ENCODE data around the gene OR5AK2.

The OR5AK2 gene

DNA sequence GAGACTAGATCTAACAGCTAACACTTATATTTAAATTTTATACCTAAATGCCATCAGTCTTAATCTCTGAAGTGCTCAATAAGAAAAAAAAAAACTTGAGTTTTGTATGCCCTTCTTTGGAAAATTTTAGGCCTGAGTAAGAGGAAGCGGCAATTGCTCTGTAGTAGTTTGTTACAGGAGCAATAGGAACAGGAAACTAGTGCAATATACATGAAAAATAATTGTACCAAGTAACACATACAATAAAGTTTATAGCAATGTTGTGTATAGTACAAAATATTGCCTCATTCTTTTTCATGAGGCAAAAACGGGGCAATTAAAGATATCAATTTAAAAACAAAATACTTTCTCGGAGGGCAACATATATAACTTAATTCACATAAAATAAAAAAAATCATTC lies 19.7 kb downstream of the OR5AK2 start:
- no peak overlapping the region for H4K91ac ChIP-seq (ENCODE audit: low read length)
- H2BK12ac ChIP-seq (ENCODE audit: low read length in 2 of 2) = no peak overlapping the region
- no peak overlapping the region for H2AK5ac ChIP-seq (ENCODE audit: low read length, severe bottlenecking)
- H3K4me1 ChIP-seq (ENCODE audit: control insufficient read depth, insufficient read depth, low read depth, low read length) = no peaks in the 10 kb centered on the region
- no CpG with 5 or more reads among the region's 3 CpGs for WGBS
- no peak overlapping the region for H2BK120ac ChIP-seq (ENCODE audit: low read depth, low read length)
- H3K14ac ChIP-seq (ENCODE audit: low read length in 2 of 2) = no peak overlapping the region
- H2BK5ac ChIP-seq (ENCODE audit: low read depth, low read length, poor library complexity, severe bottlenecking) = no peak overlapping the region
- H3K23ac ChIP-seq (ENCODE audit: low read length in 2 of 2) = no peak overlapping the region
- no peak overlapping the region for H2BK15ac ChIP-seq (ENCODE audit: low read depth, poor library complexity, severe bottlenecking)
- no peak overlapping the region for H3K9ac ChIP-seq (ENCODE audit: low read length)
- H3K4me2 ChIP-seq (ENCODE audit: low read length, poor library complexity, severe bottlenecking) = no peak overlapping the region
- H2AFZ ChIP-seq (ENCODE audit: low read depth, low read length) = no peak overlapping the region
- H3K9me3 ChIP-seq (ENCODE audit: control insufficient read depth, low read length) = no peaks in the 10 kb centered on the region
- no peak overlapping the region for H3K27ac ChIP-seq (ENCODE audit: low read length, poor library complexity, severe bottlenecking)
- peaks cover 0 to 3% of the 10 kb centered on the region in 2 experiments for H3K27me3 ChIP-seq (ENCODE audit: control insufficient read depth in 1 of 2, insufficient read depth in 1 of 2, low read length in 2 of 2)
- H3K4ac ChIP-seq (ENCODE audit: low read depth in 1 of 2, low read length in 2 of 2) = no peak overlapping the region
- no peaks in the 10 kb centered on the region for H3K79me1 ChIP-seq (replicated peaks; ENCODE audit: low read length, poor library complexity, severe bottlenecking)
- H4K8ac ChIP-seq (ENCODE audit: low read length) = no peak overlapping the region
- H3K4me3 ChIP-seq (ENCODE audit: insufficient read depth in 1 of 2, low read depth in 1 of 2, low read length in 2 of 2) = no peak overlapping the region
- H3K36me3 ChIP-seq (ENCODE audit: control insufficient read depth in 1 of 2, insufficient read depth in 2 of 2, low read depth in 1 of 2, low read length in 2 of 2) = no peaks in the 10 kb centered on the region
- H3K18ac ChIP-seq (ENCODE audit: low read depth in 1 of 2, low read length in 2 of 2) = no peak overlapping the region
- no peak for DNase-seq

GRCh38 chr11:57015679-57016078 lies 27.0 kb downstream of the OR5AK2 start:
- Histone ChIP-seq H3K79me1 (replicated peaks; ENCODE audit: low read length, poor library complexity, severe bottlenecking) (no peaks in the 10 kb centered on the region), H3K4me2 (ENCODE audit: low read length, poor library complexity, severe bottlenecking) (no peak overlapping the region), H3K4me3 (ENCODE audit: insufficient read depth in 1 of 2, low read depth in 1 of 2, low read length in 2 of 2) (no peak overlapping the region), H3K14ac (ENCODE audit: low read length in 2 of 2) (no peak overlapping the region), H3K18ac (ENCODE audit: low read depth in 1 of 2, low read length in 2 of 2) (no peak overlapping the region), H3K27me3 (ENCODE audit: control insufficient read depth in 1 of 2, insufficient read depth in 1 of 2, low read length in 2 of 2) (no peaks in the 10 kb centered on the region), H3K4me1 (ENCODE audit: control insufficient read depth, insufficient read depth, low read depth, low read length) (no peaks in the 10 kb centered on the region), H2AK5ac (ENCODE audit: low read length, severe bottlenecking) (no peak overlapping the region), H3K36me3 (ENCODE audit: control insufficient read depth in 1 of 2, insufficient read depth in 2 of 2, low read depth in 1 of 2, low read length in 2 of 2) (no peaks in the 10 kb centered on the region), H3K27ac (ENCODE audit: low read length, poor library complexity, severe bottlenecking) (no peak overlapping the region), H3K9me3 (ENCODE audit: control insufficient read depth, low read length) (peaks cover 2% of the 10 kb centered on the region), H2AFZ (ENCODE audit: low read depth, low read length) (no peak overlapping the region), H3K9ac (ENCODE audit: low read length) (no peak overlapping the region), H2BK15ac (ENCODE audit: low read depth, poor library complexity, severe bottlenecking) (no peak overlapping the region), H2BK5ac (ENCODE audit: low read depth, low read length, poor library complexity, severe bottlenecking) (no peak overlapping the region), H3K23ac (ENCODE audit: low read length in 2 of 2) (no peak overlapping the region), H4K8ac (ENCODE audit: low read length) (no peak overlapping the region), H2BK12ac (ENCODE audit: low read length in 2 of 2) (no peak overlapping the region), H3K4ac (ENCODE audit: low read depth in 1 of 2, low read length in 2 of 2) (no peak overlapping the region), H4K91ac (ENCODE audit: low read length) (no peak overlapping the region), H2BK120ac (ENCODE audit: low read depth, low read length) (no peak overlapping the region)
- DNase-seq = no peak
- WGBS = 64% methylated on average over 2 of the region's 2 CpGs

DNA sequence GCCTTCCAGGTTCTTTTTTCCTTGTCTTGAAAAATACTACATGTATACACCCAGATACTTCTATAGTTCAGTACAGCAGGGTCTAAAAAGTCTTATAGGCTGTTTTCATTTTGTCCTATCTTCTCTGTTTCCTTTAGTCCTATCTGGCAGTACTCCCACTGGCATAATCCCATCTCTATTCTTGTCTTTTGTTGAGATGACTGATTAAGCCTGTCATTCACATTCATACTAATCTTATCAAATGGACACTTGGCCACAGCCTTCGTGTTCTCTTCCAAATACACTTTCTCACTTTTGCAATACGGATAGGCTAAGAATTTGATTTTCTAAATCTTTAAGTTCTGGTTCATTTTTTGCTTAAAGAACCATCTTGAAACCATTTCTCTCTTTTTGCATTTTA lies 42.8 kb downstream of the OR5AK2 start:
- Histone ChIP-seq H2BK12ac (ENCODE audit: low read length in 2 of 2) (no peak overlapping the region), H3K79me1 (replicated peaks; ENCODE audit: low read length, poor library complexity, severe bottlenecking) (no peaks in the 10 kb centered on the region), H2AK5ac (ENCODE audit: low read length, severe bottlenecking) (no peak overlapping the region), H3K9me3 (ENCODE audit: control insufficient read depth, low read length) (no peaks in the 10 kb centered on the region), H3K4me3 (ENCODE audit: insufficient read depth in 1 of 2, low read depth in 1 of 2, low read length in 2 of 2) (no peak overlapping the region), H2BK120ac (ENCODE audit: low read depth, low read length) (no peak overlapping the region), H3K4ac (ENCODE audit: low read depth in 1 of 2, low read length in 2 of 2) (no peak overlapping the region), H3K23ac (ENCODE audit: low read length in 2 of 2) (no peak overlapping the region), H3K36me3 (ENCODE audit: control insufficient read depth in 1 of 2, insufficient read depth in 2 of 2, low read depth in 1 of 2, low read length in 2 of 2) (no peaks in the 10 kb centered on the region), H3K9ac (ENCODE audit: low read length) (no peak overlapping the region), H3K27ac (ENCODE audit: low read length, poor library complexity, severe bottlenecking) (no peak overlapping the region), H4K8ac (ENCODE audit: low read length) (no peak overlapping the region), H2BK15ac (ENCODE audit: low read depth, poor library complexity, severe bottlenecking) (no peak overlapping the region), H2AFZ (ENCODE audit: low read depth, low read length) (no peak overlapping the region), H3K18ac (ENCODE audit: low read depth in 1 of 2, low read length in 2 of 2) (no peak overlapping the region), H4K91ac (ENCODE audit: low read length) (no peak overlapping the region), H3K14ac (ENCODE audit: low read length in 2 of 2) (no peak overlapping the region), H3K27me3 (ENCODE audit: control insufficient read depth in 1 of 2, insufficient read depth in 1 of 2, low read length in 2 of 2) (no peaks in the 10 kb centered on the region), H3K4me2 (ENCODE audit: low read length, poor library complexity, severe bottlenecking) (no peak overlapping the region), H2BK5ac (ENCODE audit: low read depth, low read length, poor library complexity, severe bottlenecking) (no peak overlapping the region), H3K4me1 (ENCODE audit: control insufficient read depth, insufficient read depth, low read depth, low read length) (no peaks in the 10 kb centered on the region)
- DNase-seq = no peak
- WGBS = 69% methylated on average over 2 of the region's 2 CpGs
